Stimulated activated memory B cell treated with anti-CD40 and anti-IgM and Interleukin-4, amounts not matched to agents 10 μg/mL and 1 μg/mL and 100 μg/mL, for 72 hours (primary cell): ENCODE results near the gene ARHGAP15.

Experiments used
- ATAC-seq: fragments of 150-1000 bp; cut with Tn5 transposase; 2 replicates; pipeline ENCODE4 v1.10.0; 2021
- H3K27ac Mint-ChIP-seq: one replicate; pipeline ENCODE4 v1.8.0; 2022; ENCODE audit warnings: mild to moderate bottlenecking, mixed read lengths
- H3K27me3 Mint-ChIP-seq: one replicate; pipeline ENCODE4 v1.8.0; 2022; ENCODE audit warnings: mixed read lengths
- H3K36me3 Mint-ChIP-seq: one replicate; pipeline ENCODE4 v1.8.0; 2022; ENCODE audit warnings: mixed read lengths
- H3K4me1 Mint-ChIP-seq: one replicate; pipeline ENCODE4 v1.8.0; 2022; ENCODE audit warnings: mixed read lengths
- H3K4me3 Mint-ChIP-seq: one replicate; pipeline ENCODE4 v1.8.0; 2022; ENCODE audit warnings: mild to moderate bottlenecking, moderate library complexity, mixed read lengths
- H3K9me3 Mint-ChIP-seq: one replicate; pipeline ENCODE4 v1.8.0; 2022; ENCODE audit warnings: mixed read lengths

ARHGAP15 gene

DNA sequence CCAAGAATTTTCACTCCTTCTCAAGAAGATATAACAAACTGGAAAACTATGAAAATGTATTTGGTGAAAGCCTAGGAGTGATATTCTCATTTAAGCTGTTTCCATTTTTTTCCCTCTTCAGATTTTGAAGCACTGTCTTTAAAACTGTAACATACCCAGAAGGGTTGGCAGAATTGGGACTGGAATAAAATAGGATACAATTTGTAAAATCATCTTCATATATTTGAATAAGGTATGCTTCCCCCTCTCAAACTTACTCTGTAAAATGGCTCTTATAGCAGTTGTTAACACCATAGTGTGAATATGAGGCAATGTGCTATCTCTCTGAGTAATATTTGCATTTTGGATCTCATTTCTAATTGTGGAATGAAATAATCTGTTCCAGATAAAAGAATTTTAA is 676.4 kb downstream of the ARHGAP15 start:
- Mint-ChIP-seq H3K9me3 (no peaks in the 10 kb centered on the region), H3K36me3 (no peaks in the 10 kb centered on the region), H3K27me3 (no peaks in the 10 kb centered on the region), H3K4me1 (peaks cover 20% of the 10 kb centered on the region), H3K27ac (no peak overlapping the region), H3K4me3 (no peak overlapping the region)
- ATAC-seq = no peak

DNA sequence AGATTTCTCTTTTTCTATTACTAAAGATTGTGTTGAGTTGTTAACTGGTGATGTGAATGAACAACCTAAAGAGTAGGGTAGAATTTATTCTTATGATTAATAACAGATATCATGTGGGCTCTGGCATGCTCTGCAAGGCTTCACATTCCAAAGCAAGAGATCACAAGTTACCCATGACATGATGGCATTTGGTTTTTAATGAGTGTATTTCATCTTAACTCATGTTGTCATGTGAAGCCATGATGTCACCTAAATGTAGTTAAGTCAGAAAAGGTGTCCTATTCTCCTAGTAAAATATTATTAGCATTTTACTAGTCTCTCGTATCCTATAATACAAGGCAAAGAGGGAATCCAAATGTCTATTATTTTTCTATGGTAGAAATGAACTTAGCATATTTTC is 678.0 kb downstream of the ARHGAP15 start:
- H3K27me3 Mint-ChIP-seq = no peaks in the 10 kb centered on the region
- no peak for ATAC-seq
- no peak overlapping the region for H3K4me3 Mint-ChIP-seq
- no peak overlapping the region for H3K27ac Mint-ChIP-seq
- peaks cover 14% of the 10 kb centered on the region for H3K4me1 Mint-ChIP-seq
- H3K36me3 Mint-ChIP-seq = no peaks in the 10 kb centered on the region
- H3K9me3 Mint-ChIP-seq = no peaks in the 10 kb centered on the region

DNA sequence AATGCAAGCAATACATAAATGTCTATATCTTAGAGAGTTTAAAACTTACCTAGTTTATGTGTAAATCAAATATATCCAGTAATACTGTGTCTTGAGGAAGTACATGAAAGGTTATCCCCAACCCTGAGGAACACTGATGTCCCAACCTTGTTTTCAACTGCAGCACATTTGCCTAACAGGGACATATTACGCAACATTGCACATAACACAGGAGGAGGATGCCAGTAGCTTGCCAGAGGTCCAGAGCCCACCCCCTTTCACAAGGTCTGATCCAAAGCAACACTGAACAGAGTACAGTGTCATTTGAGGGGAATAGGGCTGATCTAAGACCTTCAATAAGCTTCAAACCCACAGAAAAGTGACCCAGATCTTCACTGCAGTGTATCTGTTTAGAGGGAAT is 678.5 kb downstream of the ARHGAP15 start:
- ATAC-seq = no peak
- H3K4me1 Mint-ChIP-seq = peaks cover 9% of the 10 kb centered on the region
- no peaks in the 10 kb centered on the region for H3K9me3 Mint-ChIP-seq
- no peaks in the 10 kb centered on the region for H3K36me3 Mint-ChIP-seq
- H3K27ac Mint-ChIP-seq = no peak overlapping the region
- H3K27me3 Mint-ChIP-seq = no peaks in the 10 kb centered on the region
- no peak overlapping the region for H3K4me3 Mint-ChIP-seq

DNA sequence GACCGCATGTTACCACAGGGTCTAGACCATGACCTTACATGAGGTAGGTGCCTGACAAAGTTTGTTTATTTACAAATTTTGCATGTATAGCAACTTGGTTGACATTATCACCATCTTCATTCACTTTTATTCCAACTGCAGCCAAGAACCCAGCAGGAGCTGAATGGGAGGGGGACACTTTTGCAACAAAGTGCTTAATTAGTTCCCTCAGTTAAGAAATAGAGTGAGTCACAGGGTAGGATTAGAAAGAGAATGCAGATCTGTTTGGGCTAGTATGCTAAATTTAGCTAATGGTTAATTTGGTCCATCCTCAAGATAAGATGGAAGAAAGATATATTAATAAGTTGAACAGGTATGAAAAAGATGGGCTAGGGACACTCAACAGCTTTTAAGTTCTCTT is 678.9 kb downstream of the ARHGAP15 start:
- Mint-ChIP-seq H3K36me3 (no peaks in the 10 kb centered on the region), H3K27ac (no peak overlapping the region), H3K9me3 (no peaks in the 10 kb centered on the region), H3K27me3 (no peaks in the 10 kb centered on the region), H3K4me3 (no peak overlapping the region), H3K4me1 (peaks cover 4% of the 10 kb centered on the region)
- no peak for ATAC-seq

DNA sequence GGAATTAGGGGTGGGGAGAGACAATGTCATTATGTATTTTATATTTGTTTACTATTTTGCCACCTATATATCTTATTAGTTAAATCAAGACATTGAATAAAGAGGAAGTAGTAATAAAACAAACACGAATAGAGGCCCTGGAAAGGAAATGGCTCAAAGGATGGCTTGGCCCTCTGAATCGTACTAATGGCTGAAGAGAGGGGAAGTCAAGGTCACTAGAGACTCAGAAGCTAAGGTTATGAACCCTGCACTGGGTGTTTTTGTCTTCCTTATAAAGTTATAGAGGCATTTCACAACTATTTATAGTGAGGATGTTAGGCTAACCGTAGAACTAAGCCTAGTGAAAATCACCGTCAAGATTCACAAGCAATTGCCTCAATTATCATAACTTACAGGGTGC is 685.9 kb downstream of the ARHGAP15 start:
- no peaks in the 10 kb centered on the region for H3K27me3 Mint-ChIP-seq
- no peak overlapping the region for H3K4me3 Mint-ChIP-seq
- H3K4me1 Mint-ChIP-seq = peaks cover 17% of the 10 kb centered on the region
- peaks cover 4% of the 10 kb centered on the region for H3K9me3 Mint-ChIP-seq
- peak; percentile 36 for ATAC-seq
- peak overlapping the region; percentile 31 for H3K27ac Mint-ChIP-seq
- H3K36me3 Mint-ChIP-seq = no peaks in the 10 kb centered on the region

DNA sequence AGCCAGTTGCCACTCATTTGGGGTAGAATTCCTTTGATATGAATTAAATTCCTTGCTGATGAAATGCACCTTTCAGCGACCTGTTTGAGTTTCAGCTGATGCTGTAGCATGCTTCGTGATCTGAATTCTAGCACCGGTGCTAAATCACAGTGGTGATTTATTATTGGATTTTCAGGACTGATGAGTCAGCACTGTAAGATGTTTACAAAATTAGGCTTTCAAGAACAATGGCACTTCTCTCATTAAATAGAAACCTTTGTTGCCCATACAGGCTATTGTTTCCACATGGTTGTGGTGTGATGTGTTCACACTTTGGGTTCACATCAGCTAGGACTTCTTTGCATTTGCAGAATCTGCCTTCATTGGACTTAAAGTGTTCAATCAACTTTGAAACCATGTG is 687.7 kb downstream of the ARHGAP15 start:
- H3K36me3 Mint-ChIP-seq = no peaks in the 10 kb centered on the region
- H3K9me3 Mint-ChIP-seq = peaks cover 4% of the 10 kb centered on the region
- no peak overlapping the region for H3K4me3 Mint-ChIP-seq
- H3K4me1 Mint-ChIP-seq = peaks cover 18% of the 10 kb centered on the region
- no peak for ATAC-seq
- no peak overlapping the region for H3K27ac Mint-ChIP-seq
- no peaks in the 10 kb centered on the region for H3K27me3 Mint-ChIP-seq
